Measurements from ENCODE around the gene MKNK1. TPM values are rescaled to one million over a fixed set of nuclear protein-coding genes. Genes with fewer than 3 reads are reported as not detected.

MKNK1 gene
- polyA plus RNA-seq, 1 donor (not counting 4 experiments of a cell fraction or from before 2014, with no cell fraction given): 55.7 TPM

DNA sequence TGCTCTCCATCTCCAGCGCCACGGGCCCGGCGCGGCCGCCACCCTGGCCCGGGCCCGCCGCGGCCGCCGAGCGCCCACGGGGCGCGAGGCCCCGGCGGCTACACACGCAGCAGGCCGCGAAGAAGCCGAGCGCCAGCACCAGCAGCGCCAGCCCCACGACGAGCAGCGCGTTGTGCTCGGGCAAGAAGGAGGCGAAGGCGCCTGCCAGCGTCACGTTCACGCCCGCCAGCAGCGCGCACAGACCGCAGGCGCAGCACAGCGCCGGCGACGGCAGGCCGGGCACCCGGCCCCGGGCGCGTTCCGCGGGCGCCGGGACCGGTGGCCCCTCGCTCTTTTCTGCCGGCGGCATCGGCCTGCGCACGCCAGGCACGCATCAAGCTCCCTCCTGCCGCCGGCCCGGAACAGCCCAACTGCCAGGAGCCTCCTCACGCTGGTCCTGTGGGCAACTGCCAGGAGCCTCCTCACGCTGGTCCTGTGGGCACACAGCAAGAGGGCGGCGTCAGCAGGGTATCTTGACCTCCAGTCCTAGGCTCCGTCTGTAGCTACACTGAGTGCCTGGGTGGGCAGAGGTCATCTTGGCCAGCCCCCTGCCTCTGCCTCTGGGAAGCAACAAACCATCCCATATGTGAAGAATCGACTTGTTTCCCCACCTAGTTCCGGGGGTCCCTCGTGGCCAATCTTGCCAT lies 70.7 kb downstream of the MKNK1 start:
- no peak for FAIRE-seq
- peaks cover 25% of the 10 kb centered on the region for H3K27me3 ChIP-seq (ENCODE audit: control insufficient read depth, extremely low read depth, insufficient read depth, low read length)
- dilution Hi-C loops (cut with MboI; ENCODE audit: extremely low pct_ligation_motif_present, low sequenced_read_pairs): no loop called here
- H3K4me2 ChIP-seq (ENCODE audit: control insufficient read depth, extremely low read depth, insufficient read depth, low read depth, low read length): peak overlapping the region; percentile 58
- H3K4me1 ChIP-seq (ENCODE audit: control insufficient read depth, extremely low read depth, insufficient read depth, low read length): peaks cover 5% of the 10 kb centered on the region
- H2AFZ ChIP-seq (ENCODE audit: control insufficient read depth, low read length): peak overlapping the region; percentile 66
- no peaks in the 10 kb centered on the region for H3K79me2 ChIP-seq (ENCODE audit: control insufficient read depth, insufficient read depth, low read length)
- no peak overlapping the region for H3K27ac ChIP-seq (ENCODE audit: control insufficient read depth, insufficient read depth, low read length)
- DNase-seq (ENCODE audit: low read depth, low spot score): no peak
- peak overlapping the region in 1 of 3 experiments; percentile 13 for H3K4me3 ChIP-seq (ENCODE audit: control insufficient read depth in 2 of 3, extremely low read depth in 1 of 3, insufficient read depth in 2 of 3, low read depth in 1 of 3, low read length in 3 of 3)
- H3K9me1 ChIP-seq (ENCODE audit: control insufficient read depth, extremely low read depth, insufficient read depth, low read length): no peaks in the 10 kb centered on the region
- H3K9me3 ChIP-seq (ENCODE audit: control insufficient read depth, low read depth, low read length): no peaks in the 10 kb centered on the region
- TF ChIP-seq, protein P1, sequence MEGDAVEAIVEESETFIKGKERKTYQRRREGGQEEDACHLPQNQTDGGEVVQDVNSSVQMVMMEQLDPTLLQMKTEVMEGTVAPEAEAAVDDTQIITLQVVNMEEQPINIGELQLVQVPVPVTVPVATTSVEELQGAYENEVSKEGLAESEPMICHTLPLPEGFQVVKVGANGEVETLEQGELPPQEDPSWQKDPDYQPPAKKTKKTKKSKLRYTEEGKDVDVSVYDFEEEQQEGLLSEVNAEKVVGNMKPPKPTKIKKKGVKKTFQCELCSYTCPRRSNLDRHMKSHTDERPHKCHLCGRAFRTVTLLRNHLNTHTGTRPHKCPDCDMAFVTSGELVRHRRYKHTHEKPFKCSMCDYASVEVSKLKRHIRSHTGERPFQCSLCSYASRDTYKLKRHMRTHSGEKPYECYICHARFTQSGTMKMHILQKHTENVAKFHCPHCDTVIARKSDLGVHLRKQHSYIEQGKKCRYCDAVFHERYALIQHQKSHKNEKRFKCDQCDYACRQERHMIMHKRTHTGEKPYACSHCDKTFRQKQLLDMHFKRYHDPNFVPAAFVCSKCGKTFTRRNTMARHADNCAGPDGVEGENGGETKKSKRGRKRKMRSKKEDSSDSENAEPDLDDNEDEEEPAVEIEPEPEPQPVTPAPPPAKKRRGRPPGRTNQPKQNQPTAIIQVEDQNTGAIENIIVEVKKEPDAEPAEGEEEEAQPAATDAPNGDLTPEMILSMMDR (optimal IDR thresholded peaks at IDR 0.05 in 1 of 3, IDR thresholded peaks at IDR 0.05 in 1 of 3, conservative IDR thresholded peaks at IDR 0.05 in 1 of 3; ENCODE audit: extremely low read depth in 1 of 3, insufficient read depth in 2 of 3, low read length in 3 of 3): no peak
- no peak for TF ChIP-seq EZH2 (IDR thresholded peaks at IDR 0.05; ENCODE audit: low read length)
- no peaks in the 10 kb centered on the region for H3K36me3 ChIP-seq (ENCODE audit: control insufficient read depth in 2 of 2, extremely low read depth in 1 of 2, insufficient read depth in 2 of 2, low read length in 2 of 2)
- no peaks in the 10 kb centered on the region for H4K20me1 ChIP-seq (ENCODE audit: control insufficient read depth, extremely low read depth, insufficient read depth, low read length)
- H3K9ac ChIP-seq (ENCODE audit: control insufficient read depth, extremely low read depth, insufficient read depth, low read length): no peak overlapping the region

DNA sequence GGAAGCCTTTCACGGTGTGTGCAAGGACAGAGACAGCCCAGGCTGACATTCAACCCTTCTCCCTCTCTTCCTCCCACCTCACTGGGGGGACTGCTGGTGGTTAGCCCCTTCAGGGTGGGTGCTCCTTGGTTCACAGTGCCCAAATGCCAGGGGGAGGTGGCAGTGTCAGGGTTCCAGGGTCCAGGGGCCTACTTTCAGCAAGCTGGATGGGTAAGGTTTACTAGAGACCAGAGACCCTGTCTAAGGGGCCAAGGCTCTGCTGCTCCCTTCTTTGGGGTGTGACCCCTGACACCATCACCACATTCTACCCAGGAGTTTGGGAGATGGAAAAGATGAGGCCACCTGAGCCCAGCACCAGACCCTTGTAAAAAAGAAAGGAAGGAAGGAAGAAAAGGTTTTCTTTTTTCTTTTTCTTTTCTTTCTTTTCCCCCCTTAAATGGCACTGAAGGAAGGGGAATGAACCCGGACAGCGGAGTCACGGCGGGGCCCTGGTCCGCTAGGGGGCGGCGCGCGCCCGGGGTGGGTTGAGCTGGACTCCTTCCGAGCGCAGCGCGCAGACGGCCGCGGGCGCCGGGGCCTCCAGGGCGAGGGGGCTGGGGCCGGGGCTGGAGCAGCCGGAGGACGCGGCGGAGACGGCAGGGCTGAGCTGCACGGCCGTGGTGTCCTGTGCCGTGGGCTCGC lies 71.4 kb downstream of the MKNK1 start:
- Histone ChIP-seq H3K36me3 (ENCODE audit: control insufficient read depth in 2 of 2, extremely low read depth in 1 of 2, insufficient read depth in 2 of 2, low read length in 2 of 2) (no peaks in the 10 kb centered on the region), H3K27me3 (ENCODE audit: control insufficient read depth, extremely low read depth, insufficient read depth, low read length) (peaks cover 26% of the 10 kb centered on the region), H3K79me2 (ENCODE audit: control insufficient read depth, insufficient read depth, low read length) (no peaks in the 10 kb centered on the region), H2AFZ (ENCODE audit: control insufficient read depth, low read length) (no peak overlapping the region), H3K4me3 (ENCODE audit: control insufficient read depth in 2 of 3, extremely low read depth in 1 of 3, insufficient read depth in 2 of 3, low read depth in 1 of 3, low read length in 3 of 3) (peak overlapping the region in 1 of 3 experiments; percentile 13), H3K4me2 (ENCODE audit: control insufficient read depth, extremely low read depth, insufficient read depth, low read depth, low read length) (peak overlapping the region; percentile 58), H3K9ac (ENCODE audit: control insufficient read depth, extremely low read depth, insufficient read depth, low read length) (no peak overlapping the region), H3K9me1 (ENCODE audit: control insufficient read depth, extremely low read depth, insufficient read depth, low read length) (no peaks in the 10 kb centered on the region), H3K4me1 (ENCODE audit: control insufficient read depth, extremely low read depth, insufficient read depth, low read length) (peaks cover 5% of the 10 kb centered on the region), H4K20me1 (ENCODE audit: control insufficient read depth, extremely low read depth, insufficient read depth, low read length) (no peaks in the 10 kb centered on the region), H3K27ac (ENCODE audit: control insufficient read depth, insufficient read depth, low read length) (no peak overlapping the region), H3K9me3 (ENCODE audit: control insufficient read depth, low read depth, low read length) (no peaks in the 10 kb centered on the region)
- no peak for FAIRE-seq
- dilution Hi-C loops (cut with MboI; ENCODE audit: extremely low pct_ligation_motif_present, low sequenced_read_pairs): no loop called here
- DNase-seq (ENCODE audit: low read depth, low spot score): no peak
- TF ChIP-seq, protein P1 (optimal IDR thresholded peaks at IDR 0.05 in 1 of 3, IDR thresholded peaks at IDR 0.05 in 1 of 3, conservative IDR thresholded peaks at IDR 0.05 in 1 of 3; ENCODE audit: extremely low read depth in 1 of 3, insufficient read depth in 2 of 3, low read length in 3 of 3): peak; percentile 39 to 71 (median 42)
- no peak for TF ChIP-seq EZH2 (IDR thresholded peaks at IDR 0.05; ENCODE audit: low read length)
